ENCODE data around the gene ZNF750.

ZNF750 gene

DNA sequence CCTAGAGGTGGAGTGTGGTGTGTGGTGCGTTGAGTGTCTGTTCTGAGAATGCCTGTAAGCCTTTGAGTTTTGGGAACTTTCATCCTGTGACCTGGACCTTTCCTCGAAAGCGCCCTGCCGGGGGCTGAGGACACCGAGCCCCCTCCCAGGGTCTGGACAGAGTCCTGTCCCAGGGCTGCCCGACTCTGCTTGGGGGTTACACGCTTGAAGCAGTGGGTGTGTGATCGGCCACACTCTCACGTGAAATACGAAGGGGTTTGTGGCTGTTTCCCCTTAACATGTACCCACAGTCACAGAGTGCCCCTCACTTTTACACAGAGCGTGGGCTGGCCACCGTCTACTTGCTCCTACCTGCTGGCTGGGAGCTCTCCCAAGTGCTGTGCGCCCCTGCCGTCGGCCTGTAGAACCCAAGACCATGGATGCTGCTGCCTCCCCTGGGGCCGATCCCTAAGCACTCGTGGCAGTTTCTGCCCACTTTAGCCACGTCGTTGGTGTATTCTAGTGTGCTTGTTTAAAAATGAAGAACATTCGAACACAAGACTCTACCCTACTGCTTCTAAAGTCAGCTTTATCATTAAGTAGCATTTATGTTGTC lies 6.8 kb downstream of the ZNF750 start:
- DNase-seq: no peak

DNA sequence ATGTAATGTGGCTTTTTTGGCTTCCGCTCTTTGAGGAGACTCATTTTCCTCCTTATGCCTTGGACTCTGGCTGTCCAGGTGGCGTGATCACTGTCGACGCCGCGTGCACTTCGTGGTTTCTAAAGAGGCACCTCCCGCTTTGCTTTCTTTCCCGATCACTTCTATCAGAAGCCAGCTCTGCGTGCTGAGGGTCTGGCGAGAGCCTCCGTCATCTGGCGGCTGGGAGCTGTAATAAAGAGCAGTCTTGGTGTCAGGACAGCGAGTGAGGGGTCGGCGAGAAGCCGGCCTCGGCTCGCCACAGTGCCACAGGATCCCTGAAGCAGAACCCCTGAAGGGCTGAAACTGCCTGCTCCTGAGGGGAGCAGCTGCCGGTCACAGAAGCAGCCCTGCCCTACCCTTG lies 7.4 kb downstream of the ZNF750 start:
- no peak for DNase-seq

DNA sequence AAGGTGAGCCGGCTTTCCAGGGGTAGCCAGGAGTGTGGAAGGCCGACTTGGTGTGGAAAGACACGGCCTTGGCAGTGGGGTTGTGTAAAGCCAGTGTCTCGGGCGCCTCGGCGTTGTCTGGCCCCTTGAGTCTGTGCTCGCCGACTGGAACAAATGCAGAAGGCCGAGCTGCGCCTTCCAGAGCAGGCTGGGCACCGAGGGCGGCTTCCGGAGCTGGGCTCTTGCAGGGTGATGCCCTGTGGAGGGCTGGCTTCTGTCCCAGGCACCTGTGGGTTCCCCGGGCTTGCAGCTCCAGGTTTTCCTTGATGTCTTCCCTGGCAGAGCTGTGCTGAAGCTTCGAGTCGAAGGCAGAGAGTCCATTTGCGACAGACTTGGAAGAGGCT lies 8.0 kb downstream of the ZNF750 start:
- no peak for DNase-seq

DNA sequence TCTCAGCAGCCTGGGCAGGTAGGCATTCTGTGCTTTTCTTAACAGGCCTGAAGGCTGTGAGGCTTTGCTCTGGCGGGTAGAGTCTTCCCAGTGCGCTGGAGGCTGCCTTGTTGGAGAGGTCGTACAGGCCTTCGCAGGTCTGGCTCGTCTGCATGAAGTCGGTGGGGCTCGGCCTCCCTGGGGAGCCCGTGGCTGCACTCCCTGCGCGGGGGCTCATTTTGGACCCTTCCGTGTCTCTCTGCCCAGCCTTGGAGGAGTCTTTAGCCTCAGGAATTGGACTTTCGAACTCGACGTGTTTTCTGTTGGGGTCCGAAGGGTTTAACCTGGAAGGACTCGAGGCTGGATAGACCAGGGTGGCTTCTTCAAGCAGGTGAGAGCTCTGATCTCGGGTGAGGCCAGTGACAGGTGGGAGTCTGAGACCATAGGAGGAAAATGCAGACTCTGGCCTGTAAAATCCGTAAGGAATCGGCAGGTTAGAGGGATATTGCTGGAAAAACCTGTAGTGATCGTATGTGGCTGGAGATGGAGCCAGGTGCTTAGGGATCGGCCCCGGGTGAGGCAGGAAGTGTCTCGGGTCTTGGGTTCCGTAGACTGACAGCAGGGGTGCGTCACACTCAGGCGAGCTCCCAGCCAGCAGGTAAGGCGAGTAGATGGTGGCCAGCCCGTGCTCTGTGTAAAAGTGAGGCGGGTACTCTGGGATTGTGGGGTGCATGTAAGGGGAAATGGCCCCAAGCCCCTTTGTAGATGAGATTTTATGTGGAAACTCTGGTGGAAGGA lies 8.6 kb downstream of the ZNF750 start:
- DNase-seq: no peak

DNA sequence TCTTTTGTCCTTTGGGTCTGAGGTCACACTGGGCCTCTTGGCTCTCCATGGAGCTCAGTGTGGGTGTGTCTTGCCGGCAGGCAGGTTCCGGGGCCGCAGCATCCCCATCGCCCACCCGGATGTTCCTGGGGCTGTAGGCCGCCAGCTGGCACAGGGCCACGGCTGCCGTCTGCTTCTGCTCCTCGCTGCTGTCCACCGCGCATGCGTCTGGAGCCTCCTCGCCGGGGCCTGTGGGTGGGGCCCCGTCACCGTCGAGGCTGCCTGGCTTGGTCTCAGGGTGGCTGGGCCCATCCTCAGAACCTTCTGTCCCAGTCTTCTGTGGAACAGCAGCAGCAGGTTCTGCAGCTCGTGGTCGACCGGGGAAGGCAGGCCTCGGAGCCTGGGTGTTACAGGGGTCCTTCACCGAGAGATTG lies 9.6 kb downstream of the ZNF750 start:
- peak; percentile 82 for DNase-seq

DNA sequence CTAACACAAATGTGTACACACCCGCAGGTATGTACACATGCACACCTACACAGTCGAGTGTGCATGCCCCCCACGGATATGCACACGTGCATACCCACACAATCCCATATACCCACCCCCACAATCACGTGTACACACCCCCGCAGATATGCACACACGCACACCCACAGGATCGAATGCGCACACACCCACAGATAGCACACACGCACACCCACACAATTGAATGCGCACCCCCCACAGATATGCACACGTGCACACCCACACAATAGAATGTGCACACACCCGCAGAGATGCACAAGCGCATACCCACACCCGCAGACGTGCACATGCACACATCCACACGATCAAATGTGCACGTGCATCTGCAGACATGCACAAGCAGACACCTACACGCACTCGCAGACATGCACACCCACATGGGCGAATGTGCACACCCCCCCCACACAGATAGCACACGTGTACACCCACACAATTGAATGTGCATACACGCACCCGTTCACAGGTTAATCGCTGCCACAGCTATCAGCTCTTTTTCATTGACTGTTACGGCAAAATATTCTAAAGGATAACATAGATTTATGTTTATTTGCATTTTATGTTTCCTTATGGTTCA lies 10.8 kb downstream of the ZNF750 start:
- DNase-seq: no peak

DNA sequence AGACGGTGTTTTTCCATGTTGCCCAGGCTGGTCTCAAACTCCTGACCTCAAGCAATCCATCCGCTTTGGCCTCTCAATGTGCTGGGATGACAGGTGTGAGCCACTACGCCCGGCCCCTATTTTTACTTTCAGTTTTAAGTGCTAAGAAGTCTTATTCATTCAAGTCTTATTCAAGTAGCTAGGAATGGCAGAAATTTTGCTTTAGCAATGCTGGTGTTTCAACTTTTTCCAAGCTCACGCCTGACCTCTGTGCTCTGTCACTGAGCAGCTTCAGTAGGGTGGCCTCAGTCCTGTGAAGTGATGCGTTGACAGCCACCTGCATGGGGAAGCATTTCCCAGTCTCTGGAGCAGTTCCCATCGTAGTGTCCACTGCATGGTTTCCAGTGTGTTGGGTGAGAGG lies 12.9 kb downstream of the ZNF750 start:
- no peak for DNase-seq

DNA sequence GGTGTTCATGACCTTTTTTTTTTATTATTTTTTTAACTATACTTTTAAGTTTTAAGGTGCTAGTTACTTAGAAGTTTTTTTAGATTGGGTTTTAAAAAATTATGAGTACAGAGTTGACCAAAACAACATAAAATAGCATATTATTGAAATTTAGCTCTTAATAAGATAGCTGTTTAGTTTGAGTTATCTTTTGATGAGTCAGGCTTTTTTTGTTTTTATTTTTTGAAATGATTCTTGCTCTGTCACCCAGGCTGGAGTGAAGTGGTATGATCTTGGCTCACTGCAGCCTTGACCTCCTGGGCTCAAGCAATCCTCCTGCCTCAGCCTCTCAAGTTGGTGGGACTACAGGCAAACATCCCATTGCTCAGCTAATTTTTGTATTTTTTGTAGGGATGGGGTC lies 13.6 kb downstream of the ZNF750 start:
- no peak for DNase-seq

DNA sequence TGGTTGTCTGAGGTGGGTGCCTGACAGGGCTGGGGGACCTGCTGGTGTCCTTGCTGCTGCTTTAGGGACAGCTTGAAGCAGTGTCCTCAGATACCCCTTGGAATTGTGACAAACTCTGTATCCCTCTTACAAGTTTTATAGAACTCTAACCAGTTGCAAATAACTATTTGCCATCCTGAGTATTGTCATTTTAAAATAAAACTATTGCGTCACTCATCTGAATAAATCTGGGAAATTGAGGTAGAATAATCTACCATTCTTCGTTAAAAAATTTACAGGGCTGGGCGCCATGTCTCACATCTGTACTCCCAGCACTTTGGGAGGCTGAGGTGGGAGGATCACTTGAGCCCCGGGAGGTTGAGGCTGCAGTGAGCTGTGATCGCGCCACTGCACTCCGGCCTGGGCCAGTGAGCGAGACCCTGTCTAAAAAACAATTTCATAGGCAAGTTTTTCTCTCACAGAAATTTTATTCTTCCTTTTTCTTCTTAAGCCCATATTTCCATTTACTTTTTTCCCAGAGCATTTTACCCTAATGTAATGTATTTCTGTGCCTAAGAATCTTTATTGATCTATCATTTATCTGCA lies 14.2 kb downstream of the ZNF750 start:
- no peak for DNase-seq

DNA sequence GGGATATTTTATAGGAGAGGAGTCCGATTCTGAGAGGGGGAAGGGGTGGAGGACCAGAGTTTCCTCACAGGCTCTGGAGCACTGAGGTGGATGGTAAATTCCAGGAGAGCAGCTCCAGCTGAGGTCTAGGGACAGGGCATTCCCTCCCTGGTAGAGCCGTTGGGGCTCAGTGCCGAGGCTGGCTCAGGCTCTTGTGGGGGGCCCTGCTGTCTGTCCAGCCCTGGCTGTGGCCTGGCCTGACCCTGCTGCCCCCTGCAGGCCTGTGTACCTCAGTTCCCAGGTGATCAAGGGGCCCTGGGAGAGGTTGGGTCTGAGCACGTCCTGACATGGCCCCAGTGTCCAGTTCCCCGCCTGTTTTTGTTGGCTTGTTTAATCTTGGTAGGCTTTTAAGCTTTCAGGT lies 16.8 kb downstream of the ZNF750 start:
- no peak for DNase-seq

DNA sequence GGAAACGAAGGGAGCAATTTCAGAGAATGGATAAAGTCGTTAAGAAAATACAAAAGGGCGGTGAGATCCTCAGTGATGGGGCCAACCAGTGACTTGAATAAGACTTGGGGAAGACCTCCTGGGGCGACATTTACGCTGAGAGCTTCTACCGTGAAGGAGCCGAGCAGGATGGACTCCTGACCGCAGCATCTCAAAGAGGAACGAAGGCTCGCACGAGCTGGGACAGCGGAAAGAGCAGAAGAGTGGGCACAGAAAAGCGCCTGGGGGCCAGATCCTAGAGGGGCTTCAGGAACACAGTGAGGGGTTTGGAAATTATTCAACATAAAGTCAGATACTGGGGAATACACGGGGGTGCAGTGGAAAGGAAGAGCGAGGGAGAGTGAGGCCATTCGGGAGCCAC lies 17.5 kb downstream of the ZNF750 start:
- no peak for DNase-seq

DNA sequence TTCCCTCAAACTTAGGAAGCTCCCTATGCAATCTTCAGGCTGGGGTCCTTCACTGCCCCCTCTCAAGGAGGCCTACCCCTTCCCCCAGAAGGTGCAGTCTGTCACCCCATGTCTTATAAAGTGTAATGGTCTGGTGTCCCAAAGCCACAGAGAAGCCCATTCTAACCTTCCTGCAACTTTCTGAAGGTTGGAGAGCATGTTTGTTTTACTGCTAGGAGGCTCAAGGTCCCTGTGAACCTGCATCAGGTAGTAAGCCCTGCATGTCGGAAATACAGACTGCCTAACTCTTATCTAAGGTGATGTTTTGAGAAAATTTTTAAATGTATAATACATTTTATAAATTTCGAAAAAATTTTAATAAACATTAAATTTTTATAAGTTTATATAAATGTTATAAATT lies 18.3 kb downstream of the ZNF750 start:
- DNase-seq: no peak

DNA sequence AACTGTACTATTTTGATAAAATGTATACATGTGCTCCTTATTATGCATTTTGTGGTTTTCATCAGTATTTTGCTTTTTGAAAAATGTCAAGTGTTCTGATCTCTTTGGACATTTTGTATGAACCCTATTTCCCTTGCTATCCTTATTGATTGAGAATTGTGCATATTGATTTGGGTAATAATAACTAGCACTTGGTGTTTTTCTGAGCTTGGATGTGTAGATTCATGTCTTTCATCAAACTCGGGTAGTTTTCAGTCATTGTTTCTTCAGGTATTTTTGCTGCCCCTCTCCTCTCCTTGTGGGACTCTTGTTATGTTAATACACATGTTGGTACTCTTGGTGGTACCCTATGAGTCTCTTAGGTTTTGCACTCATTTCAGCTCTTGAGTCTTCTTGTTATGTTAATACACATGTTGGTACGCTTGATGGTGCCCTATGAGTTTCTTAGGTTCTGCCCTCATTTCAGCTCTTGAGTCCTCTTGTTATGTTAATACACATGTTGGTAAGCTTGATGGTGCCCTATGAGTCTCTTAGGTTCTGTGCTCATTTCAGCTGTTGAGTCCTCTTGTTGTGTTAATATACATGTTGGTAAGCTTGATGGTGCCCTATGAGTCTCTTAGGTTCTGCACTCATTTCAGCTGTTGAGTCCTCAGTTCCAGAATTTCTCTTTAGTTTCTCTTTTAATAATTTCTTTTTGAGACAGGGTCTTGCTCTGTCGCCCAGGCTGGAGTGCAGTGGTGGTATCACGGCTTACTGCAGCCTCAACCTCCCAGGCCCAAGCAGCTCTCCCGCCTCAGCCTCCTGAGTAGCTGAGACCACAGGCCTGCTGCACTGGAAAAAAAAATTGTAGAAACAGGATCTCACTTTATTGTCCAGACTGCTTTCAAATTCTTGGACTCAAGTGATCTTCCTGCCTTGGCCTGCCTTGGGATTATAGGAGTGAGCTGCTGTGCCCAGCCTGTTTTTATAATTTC lies 19.3 kb downstream of the ZNF750 start:
- no peak for DNase-seq

DNA sequence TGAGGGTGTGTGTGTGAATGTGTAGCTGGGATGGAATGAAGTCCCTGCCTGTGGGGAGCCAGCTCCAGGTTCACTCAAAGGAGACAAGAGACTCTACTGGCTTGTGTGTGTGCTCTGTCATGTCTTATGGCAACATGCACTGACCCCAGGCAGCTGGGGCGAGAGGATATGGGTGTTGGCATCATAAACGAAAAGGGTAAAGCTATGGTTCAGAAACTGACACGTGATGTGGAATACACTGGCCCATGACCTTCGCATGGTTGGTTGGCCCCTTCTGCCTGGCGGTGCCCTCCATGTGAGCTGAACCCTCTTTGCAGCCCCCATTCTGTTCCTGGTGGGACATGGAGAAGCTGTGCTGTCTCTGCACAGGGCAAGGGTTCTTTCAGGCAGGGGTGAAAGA lies 21.9 kb downstream of the ZNF750 start:
- DNase-seq: no peak

DNA sequence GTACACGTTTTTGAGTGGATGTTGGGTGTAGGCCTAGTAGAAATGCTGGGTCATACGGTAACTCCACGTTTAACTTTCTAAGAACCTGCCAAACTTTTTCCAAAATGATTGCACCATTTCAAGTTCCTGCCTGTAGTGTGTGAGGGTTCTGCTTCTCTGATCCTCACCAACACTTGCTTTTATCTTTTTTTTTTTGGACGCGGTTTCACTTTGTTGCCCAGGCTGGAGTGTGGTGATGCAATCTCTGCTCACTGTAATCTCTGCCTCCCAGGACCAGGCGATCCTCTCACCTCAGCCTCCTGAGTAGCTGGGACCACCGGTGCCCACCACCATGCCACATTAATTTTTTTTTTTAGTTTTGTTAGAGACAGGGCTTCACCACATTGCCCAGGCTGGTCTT lies 23.5 kb downstream of the ZNF750 start:
- no peak for DNase-seq

DNA sequence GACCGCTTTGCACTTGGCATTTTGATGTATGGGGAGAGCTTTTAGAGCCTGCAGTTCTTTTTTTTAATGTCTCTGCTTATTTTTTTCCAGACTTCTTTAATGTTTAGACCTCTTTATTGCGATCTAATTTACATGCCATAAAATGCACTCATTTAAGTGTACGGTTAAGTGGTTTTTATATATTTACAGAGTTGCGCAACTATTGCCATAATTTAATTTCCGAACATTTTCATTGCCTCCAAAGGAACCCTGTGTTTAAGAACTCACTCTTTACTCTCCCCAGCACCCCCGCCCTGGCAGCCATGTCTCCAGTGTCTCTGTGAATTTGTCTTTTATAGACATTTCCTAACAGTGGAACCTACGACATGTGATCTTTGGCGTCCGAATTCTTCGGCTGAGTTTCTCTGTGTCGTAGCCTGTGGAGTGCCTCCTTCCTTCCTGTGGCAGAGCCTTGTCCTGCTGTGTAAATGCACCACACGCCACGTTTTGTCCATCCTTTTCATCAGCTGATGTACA lies 24.0 kb downstream of the ZNF750 start:
- DNase-seq: no peak

DNA sequence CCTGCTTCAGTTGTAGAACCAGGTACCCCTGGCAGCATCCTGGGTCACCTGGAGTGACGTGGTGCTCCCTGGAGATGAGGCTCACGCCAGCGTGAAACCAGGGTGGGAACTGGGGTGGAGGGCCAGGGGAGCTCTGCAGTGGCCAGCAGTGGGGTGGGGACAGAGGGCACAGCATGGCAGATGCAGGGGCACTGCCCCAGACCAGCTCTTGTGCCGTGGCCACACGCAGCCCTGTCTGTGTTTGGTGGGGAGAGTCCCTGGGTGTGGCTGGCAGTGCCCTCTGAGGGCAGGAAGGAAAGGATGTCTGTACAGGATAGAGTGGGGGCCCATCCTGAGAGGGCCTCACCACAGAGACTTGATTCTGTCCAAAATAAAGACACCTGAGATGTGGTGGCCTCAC lies 24.5 kb downstream of the ZNF750 start:
- no peak for DNase-seq

DNA sequence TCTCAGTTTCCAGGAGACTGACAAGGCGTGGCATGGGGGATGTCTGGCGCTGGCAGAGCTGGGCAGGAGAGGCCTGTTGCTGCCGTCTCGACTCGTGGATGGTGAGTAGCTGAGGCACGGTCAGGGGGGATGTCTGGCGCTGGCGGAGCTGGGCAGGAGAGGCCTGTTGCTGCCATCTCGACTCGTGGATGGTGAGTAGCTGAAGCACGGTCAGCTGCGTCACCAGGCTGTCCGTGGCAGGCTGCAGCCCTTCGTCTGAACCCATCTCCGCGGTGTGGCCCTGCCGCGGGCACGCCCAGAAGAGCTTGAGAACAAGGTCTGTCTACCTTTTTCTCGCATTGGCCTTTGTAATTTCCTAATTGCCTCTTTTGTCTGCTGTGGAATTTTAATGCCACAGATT lies 25.0 kb downstream of the ZNF750 start:
- DNase-seq: no peak

DNA sequence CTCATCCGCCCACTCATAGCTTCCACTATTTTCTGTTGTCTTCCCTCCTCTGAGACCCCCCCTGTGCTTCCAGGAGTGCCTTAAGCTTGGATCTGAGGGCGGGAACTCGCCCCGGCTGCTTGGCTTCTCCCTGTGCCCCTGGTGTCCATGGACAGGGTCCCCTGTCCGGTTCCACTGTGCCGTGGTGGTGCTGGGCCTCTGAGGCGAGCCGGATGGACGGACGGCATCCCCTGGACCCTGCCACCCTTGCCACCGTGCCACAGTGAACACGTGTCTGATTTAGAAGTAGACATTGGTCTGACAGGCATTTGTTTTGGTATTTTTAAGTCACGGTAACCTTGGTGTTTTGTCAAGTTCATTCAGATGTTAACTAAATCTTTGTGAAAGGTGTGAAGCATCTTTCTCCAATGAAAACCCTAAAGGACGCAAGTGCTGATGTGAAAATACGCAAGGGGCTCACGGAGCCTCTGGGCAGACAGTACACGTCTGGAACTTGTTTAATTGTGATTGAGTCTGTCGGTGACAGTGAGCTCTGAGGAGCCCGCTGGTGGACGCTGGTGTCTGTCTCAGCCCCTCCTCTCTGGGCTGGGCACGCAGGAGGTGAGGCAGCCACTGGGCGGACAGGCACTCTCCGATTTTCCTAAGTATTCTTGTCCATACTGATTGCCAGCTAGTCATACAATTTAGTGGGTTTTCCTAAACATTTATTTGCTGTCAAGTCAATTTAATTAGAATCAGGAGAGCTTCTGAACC lies 26.3 kb downstream of the ZNF750 start:
- no peak for DNase-seq

DNA sequence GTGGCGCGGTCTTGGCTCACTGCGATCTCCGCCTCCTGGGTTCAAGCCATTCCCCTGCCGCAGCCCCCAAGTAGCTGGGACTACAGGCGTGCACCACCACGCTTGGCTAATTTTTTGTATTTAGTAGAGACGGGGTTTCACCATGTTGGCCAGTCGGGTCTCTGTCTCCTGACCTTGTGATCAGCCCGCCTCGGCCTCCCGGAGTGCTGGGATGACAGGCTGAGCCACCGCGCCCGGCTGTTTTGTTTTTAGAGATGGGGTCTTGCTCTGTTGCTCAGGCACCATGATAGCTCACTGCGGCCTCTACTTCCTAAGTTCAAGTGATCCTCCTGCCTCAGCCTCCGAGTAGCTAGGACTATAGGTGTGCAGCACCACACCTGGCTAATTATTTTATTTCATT lies 27.2 kb downstream of the ZNF750 start:
- DNase-seq: no peak

DNA sequence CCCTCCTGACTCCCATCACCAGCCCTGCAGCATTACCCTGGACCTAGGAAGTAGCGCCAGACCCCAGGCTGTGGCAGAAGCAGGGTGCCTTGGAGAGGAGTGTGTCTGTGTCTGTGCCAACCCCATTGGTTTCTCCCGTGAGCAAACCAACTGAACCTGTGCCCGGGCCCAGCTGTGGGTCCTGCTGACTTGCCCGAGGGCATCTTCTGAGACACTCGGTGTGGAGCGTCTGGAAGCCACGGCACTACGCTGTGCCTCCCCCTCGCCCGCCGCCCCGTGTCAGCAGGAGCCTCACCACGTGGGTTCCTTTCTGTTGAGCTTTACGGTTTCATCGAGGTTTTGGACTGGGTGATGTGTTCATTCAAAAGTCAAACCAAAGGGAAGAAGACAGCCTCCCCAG lies 27.8 kb downstream of the ZNF750 start:
- no peak for DNase-seq
